Mesenchymal stem cell (in vitro differentiated cells and primary cell): Measurements from ENCODE around the gene SAFB.

Source experiments
- DNase-seq: peaks from one replicate; pipeline ENCODE4 v3.0.0-alpha.2; 2013
- H2AFZ ChIP-seq: one replicate; pipeline ENCODE4 v1.6.1; 2013; ENCODE audit warnings: low read depth, mild to moderate bottlenecking, control low read depth, inconsistent platforms, low read length, moderate library complexity
- H2AK5ac ChIP-seq: 2 replicates; pipeline ENCODE4 v1.6.1; 2013; ENCODE audit warnings: low read length, moderate library complexity, mild to moderate bottlenecking, inconsistent platforms; ENCODE audit not compliant: severe bottlenecking
- H2BK120ac ChIP-seq: one replicate; pipeline ENCODE4 v1.6.1; 2013; ENCODE audit warnings: low read depth, mild to moderate bottlenecking, inconsistent platforms, low read length, moderate library complexity
- H2BK12ac ChIP-seq, 2 experiments: one replicate each; pipeline ENCODE4 v1.6.1; 2013; ENCODE audit warnings: inconsistent platforms in 2 of 2, low read length in 2 of 2, mild to moderate bottlenecking in 2 of 2, moderate library complexity in 2 of 2, control low read depth in 1 of 2
- H2BK15ac ChIP-seq: one replicate; pipeline ENCODE4 v1.6.1; 2013; ENCODE audit warnings: mild to moderate bottlenecking, low read depth, inconsistent platforms; ENCODE audit not compliant: poor library complexity, severe bottlenecking
- H2BK5ac ChIP-seq: 2 replicates; pipeline ENCODE4 v1.6.1; 2013; ENCODE audit warnings: low read depth, mild to moderate bottlenecking, low read length, control low read depth, inconsistent platforms; ENCODE audit not compliant: poor library complexity, severe bottlenecking
- H3K14ac ChIP-seq, 2 experiments: one replicate each; pipeline ENCODE4 v1.6.1; 2013; ENCODE audit warnings: inconsistent platforms in 2 of 2, low read length in 2 of 2, control low read depth in 1 of 2, mild to moderate bottlenecking in 1 of 2, moderate library complexity in 1 of 2
- H3K18ac ChIP-seq, 2 experiments: one replicate each; pipeline ENCODE4 v1.6.1; 2013; ENCODE audit warnings: inconsistent platforms in 2 of 2, low read length in 2 of 2, control low read depth in 1 of 2, low read depth in 1 of 2, mild to moderate bottlenecking in 1 of 2
- H3K23ac ChIP-seq, 2 experiments: one replicate each; pipeline ENCODE4 v1.6.1; 2013; ENCODE audit warnings: inconsistent platforms in 2 of 2, low read length in 2 of 2, mild to moderate bottlenecking in 2 of 2, moderate library complexity in 2 of 2, control low read depth in 1 of 2
- H3K27ac ChIP-seq: 2 replicates; pipeline ENCODE4 v1.5.1; 2013; ENCODE audit warnings: mild to moderate bottlenecking, moderate library complexity, low read length, control low read depth, inconsistent platforms; ENCODE audit not compliant: poor library complexity, severe bottlenecking
- H3K27me3 ChIP-seq, 2 experiments: 2 replicates each; pipeline versions ENCODE4 v1.6.1 to v1.7.0; 2013; ENCODE audit warnings: low read length in 2 of 2, mild to moderate bottlenecking in 2 of 2, moderate library complexity in 2 of 2, control low read depth in 1 of 2, inconsistent platforms in 1 of 2; ENCODE audit not compliant: control insufficient read depth in 1 of 2, insufficient read depth in 1 of 2
- H3K36me3 ChIP-seq, 2 experiments: 2 replicates each; pipeline versions ENCODE4 v1.6.1 to v1.7.0; 2013; ENCODE audit warnings: low read length in 2 of 2, control low read depth in 1 of 2, inconsistent platforms in 1 of 2, low read depth in 1 of 2, mild to moderate bottlenecking in 1 of 2; ENCODE audit not compliant: insufficient read depth in 2 of 2, control insufficient read depth in 1 of 2
- H3K4ac ChIP-seq, 2 experiments: one replicate each; pipeline ENCODE4 v1.6.1; 2013; ENCODE audit warnings: inconsistent platforms in 2 of 2, low read length in 2 of 2, mild to moderate bottlenecking in 2 of 2, moderate library complexity in 2 of 2, control low read depth in 1 of 2, low read depth in 1 of 2
- H3K4me1 ChIP-seq: 2 replicates; pipeline ENCODE4 v1.6.1; 2013; ENCODE audit warnings: low read depth, low read length, control low read depth; ENCODE audit not compliant: control insufficient read depth, insufficient read depth
- H3K4me2 ChIP-seq: 2 replicates; pipeline ENCODE4 v1.6.1; 2013; ENCODE audit warnings: low read length, mild to moderate bottlenecking, inconsistent platforms; ENCODE audit not compliant: poor library complexity, severe bottlenecking
- H3K4me3 ChIP-seq, 2 experiments: 2 replicates each; pipeline versions ENCODE4 v1.5.1 to v1.7.0; 2013; ENCODE audit warnings: low read length in 2 of 2, mild to moderate bottlenecking in 2 of 2, control low read depth in 1 of 2, low read depth in 1 of 2; ENCODE audit not compliant: insufficient read depth in 1 of 2
- H3K79me1 ChIP-seq: replicated peaks from 2 replicates; pipeline ENCODE4 v1.6.1; 2013; ENCODE audit warnings: mild to moderate bottlenecking, control low read depth, low read length, inconsistent platforms; ENCODE audit not compliant: poor library complexity, severe bottlenecking
- H3K9ac ChIP-seq: 2 replicates; pipeline ENCODE4 v1.7.0; 2013; ENCODE audit warnings: mild to moderate bottlenecking, low read length, moderate library complexity
- H3K9me3 ChIP-seq: 2 replicates; pipeline ENCODE4 v1.7.0; 2013; ENCODE audit warnings: mild to moderate bottlenecking, low read length; ENCODE audit not compliant: control insufficient read depth
- H4K8ac ChIP-seq: one replicate; pipeline ENCODE4 v1.6.1; 2013; ENCODE audit warnings: inconsistent platforms, mild to moderate bottlenecking, low read length, moderate library complexity
- H4K91ac ChIP-seq: one replicate; pipeline ENCODE4 v1.6.1; 2013; ENCODE audit warnings: mild to moderate bottlenecking, low read length, inconsistent platforms
- WGBS: methylation state at CpG from one replicate; pipeline ENCODE4 v1.1.7; 2013; ENCODE audit warnings: mixed read lengths; 5-methylcytosine and 5-hydroxymethylcytosine counted together

SAFB gene

DNA sequence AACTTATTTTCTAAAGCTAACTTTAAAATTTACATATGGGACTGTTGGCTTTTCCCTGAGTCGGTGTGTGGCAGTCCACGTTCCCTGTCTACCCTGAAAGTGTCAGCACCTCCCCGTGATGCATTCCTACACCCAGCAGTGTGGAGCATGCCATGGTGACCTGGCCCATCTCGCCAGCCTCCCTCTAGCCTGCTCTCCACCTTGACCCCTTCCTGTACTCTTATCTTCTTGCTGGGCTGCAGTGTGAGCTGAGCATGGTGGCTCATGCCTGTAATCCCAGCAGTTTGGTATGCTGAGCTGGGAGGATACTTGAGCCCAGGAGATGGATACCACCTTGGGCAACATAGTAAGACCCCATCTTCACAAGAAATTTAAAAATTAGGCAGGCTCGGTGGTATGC is 32.0 kb downstream of the SAFB start:
- Histone ChIP-seq H3K23ac (no peak overlapping the region), H2BK15ac (no peak overlapping the region), H3K4ac (no peak overlapping the region), H3K4me3 (no peak overlapping the region), H2AFZ (no peak overlapping the region), H3K14ac (no peak overlapping the region), H4K8ac (peak overlapping the region; percentile 81), H3K9me3 (no peaks in the 10 kb centered on the region), H3K36me3 (peaks cover 86 to 90% of the 10 kb centered on the region in 2 experiments), H2AK5ac (no peak overlapping the region), H3K27ac (no peak overlapping the region), H3K9ac (no peak overlapping the region), H3K4me2 (no peak overlapping the region), H2BK5ac (no peak overlapping the region), H4K91ac (peak overlapping the region; percentile 59), H3K27me3 (no peaks in the 10 kb centered on the region), H2BK120ac (no peak overlapping the region), H3K4me1 (no peaks in the 10 kb centered on the region), H3K79me1 (peaks cover 45% of the 10 kb centered on the region), H2BK12ac (no peak overlapping the region), H3K18ac (no peak overlapping the region)
- no peak for DNase-seq
- WGBS = 93% methylated on average over 4 of the region's 5 CpGs

DNA sequence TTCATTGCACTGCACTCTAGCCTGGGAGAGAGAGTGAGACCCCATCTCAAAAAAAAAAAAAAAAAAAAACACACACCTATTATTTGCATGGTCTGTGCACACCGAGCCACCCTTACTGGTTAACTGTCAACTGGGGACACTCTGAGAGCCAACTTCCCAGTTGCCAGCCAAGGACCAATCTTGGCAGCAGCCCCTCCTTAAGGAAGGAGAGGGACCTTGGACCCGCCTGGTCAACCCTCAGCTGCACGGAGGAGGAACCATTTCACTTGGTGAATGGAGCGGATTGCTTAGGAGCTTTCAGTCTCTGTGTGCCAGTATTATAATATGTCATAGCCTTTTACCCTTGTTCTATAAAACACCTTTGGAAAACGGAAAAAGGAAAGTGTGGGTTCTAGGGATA is 32.5 kb downstream of the SAFB start:
- no peak for DNase-seq
- Histone ChIP-seq H3K23ac (no peak overlapping the region), H2AK5ac (no peak overlapping the region), H3K4me1 (no peaks in the 10 kb centered on the region), H4K8ac (no peak overlapping the region), H3K27me3 (no peaks in the 10 kb centered on the region), H2BK15ac (no peak overlapping the region), H2BK12ac (no peak overlapping the region), H3K27ac (no peak overlapping the region), H3K79me1 (peaks cover 45% of the 10 kb centered on the region), H3K9me3 (no peaks in the 10 kb centered on the region), H3K36me3 (peaks cover 85 to 87% of the 10 kb centered on the region in 2 experiments), H3K4ac (no peak overlapping the region), H2BK5ac (no peak overlapping the region), H3K9ac (no peak overlapping the region), H3K4me2 (no peak overlapping the region), H2AFZ (no peak overlapping the region), H2BK120ac (no peak overlapping the region), H4K91ac (no peak overlapping the region), H3K14ac (no peak overlapping the region), H3K4me3 (no peak overlapping the region), H3K18ac (no peak overlapping the region)
- 98% methylated on average over 2 of the region's 5 CpGs for WGBS

DNA sequence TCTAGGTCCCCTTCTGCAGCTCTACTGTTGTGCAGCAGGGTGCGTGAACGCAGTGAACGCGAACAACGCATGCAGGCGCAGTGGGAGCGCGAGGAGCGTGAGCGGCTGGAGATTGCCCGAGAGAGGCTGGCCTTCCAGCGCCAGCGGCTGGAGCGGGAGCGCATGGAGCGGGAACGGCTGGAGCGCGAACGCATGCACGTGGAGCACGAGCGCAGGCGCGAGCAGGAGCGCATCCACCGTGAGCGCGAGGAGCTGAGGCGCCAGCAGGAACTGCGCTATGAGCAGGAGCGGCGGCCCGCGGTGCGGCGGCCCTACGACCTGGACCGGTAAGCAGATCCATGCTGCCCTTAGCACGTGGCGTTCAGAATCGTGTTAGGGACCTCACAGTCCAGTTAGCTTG is 38.6 kb downstream of the SAFB start:
- no peak overlapping the region for H3K27ac ChIP-seq
- WGBS = over 99% methylated on average over 42 of the region's 42 CpGs

DNA sequence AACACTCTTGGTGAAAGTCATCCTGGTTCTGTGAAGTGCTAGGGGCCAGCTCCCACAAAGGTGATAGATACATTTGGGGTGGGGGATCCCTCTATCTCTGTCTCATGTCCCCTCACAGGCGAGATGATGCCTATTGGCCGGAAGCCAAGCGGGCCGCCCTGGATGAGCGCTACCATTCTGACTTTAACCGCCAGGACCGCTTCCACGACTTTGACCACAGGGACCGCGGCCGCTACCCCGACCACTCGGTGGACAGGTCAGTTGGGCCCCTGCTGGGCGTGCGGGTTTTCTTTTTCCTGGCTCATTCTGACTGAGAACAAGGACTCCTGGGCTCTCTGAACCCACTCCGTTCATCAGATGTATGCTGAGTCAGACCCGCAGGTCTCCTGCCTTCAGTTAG is 41.0 kb downstream of the SAFB start:
- Histone ChIP-seq H3K18ac (no peak overlapping the region), H3K4me2 (no peak overlapping the region), H2BK15ac (no peak overlapping the region), H3K27me3 (no peaks in the 10 kb centered on the region), H3K9me3 (no peaks in the 10 kb centered on the region), H2AK5ac (no peak overlapping the region), H3K4me1 (peaks cover 15% of the 10 kb centered on the region), H3K27ac (no peak overlapping the region), H3K23ac (no peak overlapping the region), H3K14ac (no peak overlapping the region), H3K9ac (no peak overlapping the region), H2BK12ac (no peak overlapping the region), H3K79me1 (peaks cover 42% of the 10 kb centered on the region), H2AFZ (no peak overlapping the region), H4K8ac (peak overlapping the region; percentile 14), H3K4me3 (no peak overlapping the region), H3K36me3 (peaks cover 79 to 91% of the 10 kb centered on the region in 2 experiments), H2BK120ac (no peak overlapping the region), H2BK5ac (no peak overlapping the region), H4K91ac (no peak overlapping the region), H3K4ac (no peak overlapping the region)
- WGBS = 97% methylated on average over 17 of the region's 17 CpGs
- DNase-seq = no peak

More for the DNA sequence above, 38.6 kb downstream of the SAFB start:
- H2AFZ ChIP-seq = no peak overlapping the region
- no peak overlapping the region for H2BK120ac ChIP-seq
- H3K4ac ChIP-seq = no peak overlapping the region
- peaks cover 4% of the 10 kb centered on the region for H3K4me1 ChIP-seq
- H2BK12ac ChIP-seq = no peak overlapping the region
- no peak overlapping the region for H3K4me2 ChIP-seq
- H3K9ac ChIP-seq = no peak overlapping the region
- no peak overlapping the region for H4K8ac ChIP-seq
- H3K18ac ChIP-seq = no peak overlapping the region
- H3K79me1 ChIP-seq = peaks cover 35% of the 10 kb centered on the region
- no peak overlapping the region for H2BK5ac ChIP-seq
- H3K36me3 ChIP-seq = peaks cover 80 to 88% of the 10 kb centered on the region in 2 experiments
- no peaks in the 10 kb centered on the region for H3K27me3 ChIP-seq
- H3K4me3 ChIP-seq = no peak overlapping the region
- H2AK5ac ChIP-seq = no peak overlapping the region
- H3K9me3 ChIP-seq = no peaks in the 10 kb centered on the region
- no peak overlapping the region for H3K14ac ChIP-seq
- no peak overlapping the region for H3K23ac ChIP-seq
- peak overlapping the region; percentile 71 for H4K91ac ChIP-seq
- no peak for DNase-seq
- H2BK15ac ChIP-seq = no peak overlapping the region
